ENCODE results near the gene ORC5. TPM values are rescaled to one million over a fixed set of nuclear protein-coding genes. Genes with fewer than 3 reads are reported as not detected.

The ORC5 gene
- total and polyA plus RNA-seq, 2 experiments from 2014 or later, result 5.5 to 9.1 TPM

DNA sequence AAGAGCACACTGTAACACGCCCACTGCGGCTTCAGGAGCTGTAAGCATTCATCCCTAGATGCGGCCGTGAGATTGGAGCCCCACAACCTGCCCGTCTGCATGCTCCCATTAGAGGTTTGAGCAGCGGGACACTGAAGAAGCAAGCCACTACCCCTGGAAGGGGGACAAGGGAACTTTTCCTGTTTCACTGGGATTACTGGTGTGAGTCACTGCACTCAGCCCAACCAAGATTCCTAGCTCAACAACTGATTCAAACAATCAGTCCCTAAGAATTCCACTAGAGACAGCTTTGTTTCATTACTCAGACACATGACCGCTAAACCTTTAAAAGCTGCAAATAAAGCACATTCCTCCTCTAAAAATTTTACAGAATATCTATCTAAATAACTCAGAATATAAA is 69.8 kb downstream of the ORC5 start:
- no peak overlapping the region for H3K27ac ChIP-seq

DNA sequence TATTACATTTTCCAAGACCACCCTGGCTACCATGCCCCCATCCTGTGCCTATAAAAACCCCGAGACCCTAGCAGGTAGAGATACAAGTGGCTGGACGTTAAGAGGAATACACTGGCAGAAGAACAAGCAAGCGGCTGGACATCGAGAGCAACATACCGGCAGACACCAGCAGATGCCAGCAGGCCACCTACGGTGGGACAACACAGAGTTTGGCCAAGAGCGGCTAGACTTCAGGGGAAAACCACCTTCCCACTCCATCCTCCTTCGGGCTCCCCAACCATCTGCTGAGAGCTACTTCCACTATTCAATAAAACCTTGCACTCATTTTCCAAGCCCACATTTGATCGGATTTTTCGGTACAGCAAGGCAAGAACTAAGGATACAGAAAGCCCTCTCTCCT is 70.3 kb downstream of the ORC5 start:
- DNase-seq (ENCODE audit: low spot score), result no peak
- no peaks in the 10 kb centered on the region for H3K4me1 ChIP-seq (ENCODE audit: insufficient read depth)
- no peak overlapping the region for H2AFZ ChIP-seq
- H3K36me3 ChIP-seq (replicated peaks; ENCODE audit: insufficient read depth, low read depth), result no peaks in the 10 kb centered on the region
- H3K4me3 ChIP-seq, result no peak overlapping the region
- no peak for TF ChIP-seq EZH2phosphoT487 (IDR thresholded peaks at IDR 0.05; ENCODE audit: low read depth, severe bottlenecking, unreplicated experiment)
- TF ChIP-seq, protein P1, sequence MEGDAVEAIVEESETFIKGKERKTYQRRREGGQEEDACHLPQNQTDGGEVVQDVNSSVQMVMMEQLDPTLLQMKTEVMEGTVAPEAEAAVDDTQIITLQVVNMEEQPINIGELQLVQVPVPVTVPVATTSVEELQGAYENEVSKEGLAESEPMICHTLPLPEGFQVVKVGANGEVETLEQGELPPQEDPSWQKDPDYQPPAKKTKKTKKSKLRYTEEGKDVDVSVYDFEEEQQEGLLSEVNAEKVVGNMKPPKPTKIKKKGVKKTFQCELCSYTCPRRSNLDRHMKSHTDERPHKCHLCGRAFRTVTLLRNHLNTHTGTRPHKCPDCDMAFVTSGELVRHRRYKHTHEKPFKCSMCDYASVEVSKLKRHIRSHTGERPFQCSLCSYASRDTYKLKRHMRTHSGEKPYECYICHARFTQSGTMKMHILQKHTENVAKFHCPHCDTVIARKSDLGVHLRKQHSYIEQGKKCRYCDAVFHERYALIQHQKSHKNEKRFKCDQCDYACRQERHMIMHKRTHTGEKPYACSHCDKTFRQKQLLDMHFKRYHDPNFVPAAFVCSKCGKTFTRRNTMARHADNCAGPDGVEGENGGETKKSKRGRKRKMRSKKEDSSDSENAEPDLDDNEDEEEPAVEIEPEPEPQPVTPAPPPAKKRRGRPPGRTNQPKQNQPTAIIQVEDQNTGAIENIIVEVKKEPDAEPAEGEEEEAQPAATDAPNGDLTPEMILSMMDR (IDR thresholded peaks at IDR 0.05; ENCODE audit: poor library complexity), result no peak
- TF ChIP-seq EZH2 (IDR thresholded peaks at IDR 0.05; ENCODE audit: borderline replicate concordance), result no peak
- no peaks in the 10 kb centered on the region for H4K20me1 ChIP-seq (ENCODE audit: insufficient read depth, poor library complexity, severe bottlenecking)
- H3K4me2 ChIP-seq, result no peak overlapping the region
- H3K9me2 ChIP-seq (replicated peaks; ENCODE audit: insufficient read depth), result no peaks in the 10 kb centered on the region
- 95% methylated on average over 10 of the region's 10 CpGs for WGBS (ENCODE audit: low lambda C conversion rate, missing lambda C conversion rate)
- no peak overlapping the region for H3K27ac ChIP-seq
- no peaks in the 10 kb centered on the region for H3K27me3 ChIP-seq
- no peaks in the 10 kb centered on the region for H3K79me2 ChIP-seq
- no peaks in the 10 kb centered on the region for H3K9me3 ChIP-seq (ENCODE audit: low read depth)

More for the DNA sequence above, 69.8 kb downstream of the ORC5 start:
- Histone ChIP-seq H3K4me2 (no peak overlapping the region), H3K9me2 (replicated peaks; ENCODE audit: insufficient read depth) (no peaks in the 10 kb centered on the region), H2AFZ (no peak overlapping the region), H3K79me2 (no peaks in the 10 kb centered on the region), H4K20me1 (ENCODE audit: insufficient read depth, poor library complexity, severe bottlenecking) (no peaks in the 10 kb centered on the region), H3K36me3 (replicated peaks; ENCODE audit: insufficient read depth, low read depth) (no peaks in the 10 kb centered on the region), H3K4me1 (ENCODE audit: insufficient read depth) (no peaks in the 10 kb centered on the region), H3K9me3 (ENCODE audit: low read depth) (no peaks in the 10 kb centered on the region), H3K4me3 (no peak overlapping the region), H3K27me3 (no peaks in the 10 kb centered on the region)
- DNase-seq (ENCODE audit: low spot score), result no peak
- TF ChIP-seq EZH2phosphoT487 (IDR thresholded peaks at IDR 0.05; ENCODE audit: low read depth, severe bottlenecking, unreplicated experiment) (no peak), EZH2 (IDR thresholded peaks at IDR 0.05; ENCODE audit: borderline replicate concordance) (no peak)
- TF ChIP-seq, protein P1 (IDR thresholded peaks at IDR 0.05; ENCODE audit: poor library complexity), result no peak
- 80% methylated on average over 7 of the region's 7 CpGs for WGBS (ENCODE audit: low lambda C conversion rate, missing lambda C conversion rate)

DNA sequence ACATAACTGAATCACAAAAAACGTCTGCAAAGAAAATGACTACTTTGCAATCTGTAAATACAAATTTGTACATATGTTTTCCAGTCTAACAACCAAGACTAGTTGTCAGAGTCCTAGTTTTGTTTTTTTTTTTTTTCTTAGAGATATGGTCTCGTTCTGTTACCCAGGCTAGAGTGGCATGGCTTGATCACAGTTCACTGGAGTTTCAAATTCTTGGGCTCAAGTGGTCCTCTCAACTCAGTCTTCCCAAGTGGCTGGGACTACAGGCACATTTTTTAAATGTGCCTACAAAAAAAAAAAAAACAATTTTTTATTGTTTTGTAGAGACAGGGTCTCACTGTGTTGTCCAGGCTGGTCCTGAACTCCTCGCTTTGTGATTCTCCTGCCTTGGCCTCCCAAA is 70.8 kb downstream of the ORC5 start:
- 88% methylated on average over 3 of the region's 3 CpGs for WGBS (ENCODE audit: low lambda C conversion rate, missing lambda C conversion rate)
- Histone ChIP-seq H3K79me2 (no peaks in the 10 kb centered on the region), H3K4me2 (no peak overlapping the region), H2AFZ (no peak overlapping the region), H3K4me3 (no peak overlapping the region), H3K4me1 (ENCODE audit: insufficient read depth) (no peaks in the 10 kb centered on the region), H3K27ac (no peak overlapping the region), H3K9me3 (ENCODE audit: low read depth) (no peaks in the 10 kb centered on the region), H3K27me3 (no peaks in the 10 kb centered on the region), H4K20me1 (ENCODE audit: insufficient read depth, poor library complexity, severe bottlenecking) (no peaks in the 10 kb centered on the region), H3K36me3 (replicated peaks; ENCODE audit: insufficient read depth, low read depth) (no peaks in the 10 kb centered on the region), H3K9me2 (replicated peaks; ENCODE audit: insufficient read depth) (no peaks in the 10 kb centered on the region)
- no peak for TF ChIP-seq EZH2phosphoT487 (IDR thresholded peaks at IDR 0.05; ENCODE audit: low read depth, severe bottlenecking, unreplicated experiment)
- DNase-seq (ENCODE audit: low spot score), result no peak

DNA sequence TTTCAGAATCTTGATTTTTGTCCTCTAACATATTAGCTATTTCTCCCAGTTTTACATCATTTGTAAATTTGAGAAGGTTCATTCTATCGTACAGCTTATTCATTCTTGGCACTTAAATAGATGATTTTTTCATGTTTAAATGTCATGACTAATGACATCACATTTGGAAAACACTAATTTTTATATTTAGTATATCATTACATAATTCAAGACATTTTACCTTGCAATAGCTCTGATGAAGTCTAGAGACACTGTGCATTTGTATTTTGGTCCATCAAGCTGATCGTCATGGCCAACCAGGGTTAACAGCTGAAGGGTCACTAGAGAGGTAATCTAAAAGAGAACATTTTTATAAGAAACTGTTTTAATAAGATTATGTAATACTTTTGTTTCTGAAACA is 71.3 kb downstream of the ORC5 start:
- Histone ChIP-seq H3K4me2 (no peak overlapping the region), H3K9me3 (ENCODE audit: low read depth) (no peaks in the 10 kb centered on the region), H2AFZ (no peak overlapping the region), H3K4me1 (ENCODE audit: insufficient read depth) (no peaks in the 10 kb centered on the region), H4K20me1 (ENCODE audit: insufficient read depth, poor library complexity, severe bottlenecking) (no peaks in the 10 kb centered on the region), H3K36me3 (replicated peaks; ENCODE audit: insufficient read depth, low read depth) (no peaks in the 10 kb centered on the region), H3K4me3 (no peak overlapping the region), H3K27me3 (no peaks in the 10 kb centered on the region), H3K9me2 (replicated peaks; ENCODE audit: insufficient read depth) (no peaks in the 10 kb centered on the region), H3K27ac (no peak overlapping the region), H3K79me2 (no peaks in the 10 kb centered on the region)
- WGBS (ENCODE audit: low lambda C conversion rate, missing lambda C conversion rate), result 87% methylated on average over 2 of the region's 2 CpGs
- TF ChIP-seq, protein P1 (IDR thresholded peaks at IDR 0.05; ENCODE audit: poor library complexity), result no peak
- no peak for TF ChIP-seq EZH2 (IDR thresholded peaks at IDR 0.05; ENCODE audit: borderline replicate concordance)
- no peak for TF ChIP-seq EZH2phosphoT487 (IDR thresholded peaks at IDR 0.05; ENCODE audit: low read depth, severe bottlenecking, unreplicated experiment)
- no peak for DNase-seq (ENCODE audit: low spot score)
